Activated naive CD4-positive, alpha-beta T cell (primary cell): ENCODE measurements around the gene PLD5.
"Not testable (repeated sequence)": the region's sequence is repeated elsewhere in the genome, so short reads cannot be mapped to it uniquely, and the experiment has no call there.

Source experiments
- DNase-seq, 4 experiments: peaks; one replicate each; lab custom pipeline; 2025; lab: John Stamatoyannopoulos, UW

PLD5 gene

DNA sequence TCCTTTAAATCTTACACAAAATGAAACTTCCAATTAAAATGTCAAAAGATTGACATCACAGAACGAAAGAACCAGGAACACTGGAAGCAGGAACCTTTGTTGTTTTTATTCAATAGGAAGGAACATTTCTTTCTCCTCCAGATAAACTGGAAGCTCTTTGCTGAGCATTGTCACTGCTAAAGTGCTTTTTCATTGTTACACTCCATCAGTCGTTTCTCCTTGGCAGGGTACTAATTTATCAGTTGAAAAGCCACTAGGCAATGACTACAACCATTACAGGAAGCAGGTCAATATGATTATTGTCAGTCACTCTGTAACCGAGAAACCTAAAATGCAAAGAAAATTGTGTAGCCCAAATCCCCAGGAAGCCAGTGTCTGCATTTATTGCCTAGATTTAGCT lies 362.4 kb downstream of the PLD5 start:
- no peak for DNase-seq

- no peak for DNase-seq
Observed at GRCh38 chr1:242147096-242147976, 377.2 kb downstream of the PLD5 start.

DNA sequence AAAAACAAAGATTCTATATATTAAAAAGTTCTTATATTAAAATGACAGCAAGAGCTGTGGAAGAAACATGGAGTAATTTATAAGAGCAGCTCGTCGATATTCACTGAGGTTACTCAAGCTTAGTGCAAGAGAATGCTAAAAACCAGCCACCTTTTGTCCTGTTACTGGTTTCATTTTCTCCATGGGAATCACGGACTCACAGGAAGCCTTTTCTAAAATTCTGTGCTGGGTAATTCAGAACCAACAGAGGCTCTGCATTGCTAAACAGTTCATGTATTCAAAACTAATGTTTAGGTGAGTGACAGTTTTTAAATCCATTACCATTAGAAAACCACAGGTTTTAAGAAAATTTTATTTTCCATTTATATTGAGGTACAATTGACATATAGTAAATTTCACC lies 377.8 kb downstream of the PLD5 start:
- no peak for DNase-seq

- no peak for DNase-seq
Observed at GRCh38 chr1:242140836-242141235, 383.7 kb downstream of the PLD5 start.

DNA sequence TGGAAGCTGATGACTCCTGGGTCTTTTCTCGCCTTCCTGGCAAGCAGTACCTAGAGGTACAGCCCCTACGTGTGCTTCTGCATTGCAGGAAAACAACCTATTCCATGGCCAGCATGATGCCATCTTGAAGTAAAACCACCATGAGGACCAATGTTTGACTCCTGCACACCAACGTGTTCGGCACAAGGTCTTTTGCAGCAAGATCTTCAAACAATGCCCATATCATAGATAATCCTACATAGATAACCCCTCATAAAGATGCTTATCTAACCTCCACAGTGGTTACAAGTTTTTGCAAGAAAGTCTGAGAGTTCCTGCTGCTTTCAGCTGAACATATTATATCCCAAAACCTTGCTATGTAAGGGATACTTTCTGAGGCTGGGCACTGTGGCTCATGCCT lies 384.5 kb downstream of the PLD5 start:
- no peak for DNase-seq

GRCh38 chr1:242139442-242139841 lies 385.1 kb downstream of the PLD5 start:
- DNase-seq, result no peak

- DNase-seq, result no peak
Observed at GRCh38 chr1:242133796-242134195, 390.7 kb downstream of the PLD5 start.

- no peak for DNase-seq
Observed at GRCh38 chr1:242133351-242133750, 391.1 kb downstream of the PLD5 start.

- DNase-seq, result no peak
Observed at GRCh38 chr1:242132121-242132817, 392.2 kb downstream of the PLD5 start.

DNA sequence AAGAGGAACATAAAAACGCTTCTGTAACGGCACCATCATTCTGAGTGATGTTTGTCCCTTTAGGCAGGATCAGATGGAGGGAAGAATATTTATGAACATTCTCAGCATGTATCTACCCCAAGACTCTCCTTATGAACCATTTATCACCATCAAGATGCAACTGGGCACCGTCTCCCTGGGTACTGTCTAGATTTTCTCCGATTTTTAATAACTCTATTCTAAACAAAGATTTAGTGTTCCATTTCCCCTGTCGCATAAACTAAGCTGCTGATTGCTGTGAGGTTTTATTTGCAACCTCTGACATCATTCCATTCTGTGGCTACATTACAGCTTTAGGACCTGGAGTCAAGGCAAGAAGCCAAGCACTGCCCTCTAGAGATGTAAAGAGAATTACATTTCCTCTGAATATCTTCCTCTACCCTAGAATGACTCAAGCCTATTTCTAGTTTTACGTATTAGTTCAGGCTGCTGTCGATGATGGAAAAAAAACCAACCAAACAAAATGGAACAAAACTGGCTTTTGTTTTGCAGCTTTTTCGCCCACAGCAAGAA lies 395.5 kb downstream of the PLD5 start:
- DNase-seq, result no peak

DNA sequence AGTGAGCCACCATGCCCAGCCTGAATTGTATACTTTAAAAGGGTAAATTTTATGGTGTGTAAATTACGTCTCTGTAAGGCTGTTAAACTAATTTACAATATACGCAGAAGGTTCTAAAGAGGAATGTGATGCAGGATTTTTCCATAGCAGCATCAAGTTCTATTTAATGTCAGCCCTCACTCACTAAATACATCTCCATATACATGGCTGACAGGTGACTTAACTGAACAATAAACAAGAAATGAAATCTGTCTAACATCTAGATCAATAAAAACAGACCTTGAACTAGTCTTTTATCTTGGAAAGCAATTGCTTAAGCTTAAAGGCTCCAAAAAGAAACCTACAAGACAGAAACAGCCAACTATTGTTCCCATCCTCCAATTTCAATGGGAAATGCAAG lies 404.1 kb downstream of the PLD5 start:
- no peak for DNase-seq

DNA sequence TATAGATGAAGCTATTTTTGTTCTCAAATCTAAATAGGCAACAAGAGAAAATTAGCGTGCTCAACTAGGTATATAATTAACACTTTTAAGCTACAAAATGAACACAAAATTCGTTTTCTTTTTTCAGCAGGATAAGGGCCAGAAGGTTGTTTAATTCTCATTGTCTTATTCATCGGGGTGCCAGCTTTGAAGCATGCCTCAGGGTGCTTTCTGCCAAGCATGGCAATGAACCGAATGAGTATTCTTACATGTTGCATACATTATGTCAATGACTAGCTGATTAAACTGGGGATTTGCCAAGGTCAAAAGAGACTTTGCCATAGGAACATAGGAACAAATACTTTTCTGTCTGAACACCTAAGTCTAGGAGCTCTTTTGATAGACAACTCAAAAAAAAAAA lies 423.6 kb downstream of the PLD5 start:
- DNase-seq, result no peak

GRCh38 chr1:242097283-242097682 lies 427.2 kb downstream of the PLD5 start:
- DNase-seq, result not testable (repeated sequence)

DNA sequence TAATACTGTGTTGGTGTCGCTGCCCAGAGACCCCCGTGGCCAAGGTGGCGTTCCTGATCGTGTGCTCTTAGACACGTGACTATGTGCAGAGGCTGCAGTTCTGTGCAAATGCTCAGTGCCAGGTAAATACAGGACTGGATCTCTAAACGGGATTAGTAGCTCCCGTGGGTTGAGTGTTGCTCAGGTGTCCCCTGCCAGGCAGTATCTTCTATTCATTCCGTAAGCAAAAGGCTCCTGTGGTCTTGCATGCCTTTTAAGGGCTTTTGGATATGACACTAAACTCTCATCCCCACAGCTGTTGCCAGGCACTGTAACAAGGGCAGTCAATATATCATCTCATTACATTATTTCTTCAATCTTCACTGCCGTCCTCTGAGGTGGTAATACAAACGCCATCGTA lies 431.4 kb downstream of the PLD5 start:
- no peak for DNase-seq

DNA sequence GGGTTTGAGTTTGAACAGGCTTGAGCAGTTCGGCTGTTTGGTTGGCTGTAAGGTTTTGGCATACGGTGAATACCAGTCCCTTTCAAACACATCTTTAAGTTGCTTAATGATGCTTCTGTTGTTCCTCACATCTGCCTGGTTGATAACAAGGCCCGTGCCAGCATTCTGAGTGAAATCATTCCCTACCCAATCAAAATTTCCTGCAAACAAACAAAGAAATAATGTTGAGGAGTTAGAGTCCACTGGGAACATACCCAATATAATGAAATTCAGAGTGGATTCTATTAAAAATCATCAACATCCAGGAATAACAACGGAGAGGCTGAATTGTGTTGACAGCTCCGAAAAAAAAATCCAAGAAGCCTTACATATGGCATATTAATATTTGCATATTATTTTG lies 434.6 kb downstream of the PLD5 start:
- DNase-seq, result no peak

DNA sequence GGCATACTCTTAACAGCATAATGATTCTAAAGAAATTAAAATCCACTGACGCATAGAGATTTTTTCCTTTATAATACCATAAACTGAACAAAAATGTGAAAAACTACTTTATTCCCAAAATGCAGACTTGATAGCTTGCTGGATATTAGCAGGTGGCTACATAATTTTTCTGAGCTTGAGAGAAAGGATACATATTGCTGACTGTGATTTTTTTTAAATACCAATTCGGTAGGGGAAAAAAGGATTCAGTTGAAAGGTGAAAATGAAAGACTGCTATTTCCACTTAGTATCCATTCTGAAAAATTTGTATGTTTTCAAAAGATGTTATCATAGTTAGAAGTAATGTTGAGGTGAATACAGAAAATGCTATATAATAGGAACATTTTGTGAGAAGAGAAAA lies 435.6 kb downstream of the PLD5 start:
- DNase-seq, result no peak

DNA sequence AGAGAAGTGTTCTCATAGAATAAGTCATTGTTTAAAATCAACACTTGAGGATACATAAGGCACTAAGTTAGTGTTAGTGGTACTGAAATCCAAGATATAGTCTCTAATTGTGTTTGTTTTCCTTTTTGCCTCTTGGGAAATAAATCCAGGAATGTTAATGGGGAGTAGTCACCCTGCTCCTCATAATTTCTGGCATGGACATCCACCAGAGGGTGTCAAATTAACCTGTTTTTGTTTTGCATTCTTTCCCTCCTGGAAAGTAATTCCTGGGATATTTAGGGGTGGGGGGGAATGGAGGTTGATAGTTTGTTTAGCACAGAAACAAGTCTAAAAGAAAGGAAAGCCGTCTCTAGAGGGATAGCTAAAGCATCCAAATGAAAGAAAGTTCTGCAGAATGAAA lies 437.8 kb downstream of the PLD5 start:
- no peak for DNase-seq

DNA sequence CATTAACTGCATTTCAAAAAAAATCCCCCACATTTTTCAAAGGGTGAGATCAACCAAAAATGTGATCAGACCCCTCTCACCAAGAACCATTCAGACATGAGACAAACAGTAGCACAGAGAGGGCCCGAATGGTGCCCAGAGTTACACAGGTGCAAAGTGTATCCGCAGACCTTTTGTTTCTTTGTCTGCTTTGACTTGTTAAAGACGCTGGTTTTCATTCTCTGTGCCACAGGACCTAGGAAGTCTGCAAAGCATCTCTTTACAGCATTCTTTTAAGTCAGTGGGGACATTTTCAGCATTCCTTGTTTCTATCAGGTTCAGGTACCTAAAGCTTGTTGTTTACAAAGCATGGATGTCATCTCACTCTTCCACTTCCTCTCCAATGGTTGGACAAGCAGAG lies 438.4 kb downstream of the PLD5 start:
- no peak for DNase-seq

GRCh38 chr1:242083742-242084141 lies 440.8 kb downstream of the PLD5 start:
- no peak for DNase-seq

GRCh38 chr1:242081446-242081845 lies 443.1 kb downstream of the PLD5 start:
- DNase-seq, result no peak

DNA sequence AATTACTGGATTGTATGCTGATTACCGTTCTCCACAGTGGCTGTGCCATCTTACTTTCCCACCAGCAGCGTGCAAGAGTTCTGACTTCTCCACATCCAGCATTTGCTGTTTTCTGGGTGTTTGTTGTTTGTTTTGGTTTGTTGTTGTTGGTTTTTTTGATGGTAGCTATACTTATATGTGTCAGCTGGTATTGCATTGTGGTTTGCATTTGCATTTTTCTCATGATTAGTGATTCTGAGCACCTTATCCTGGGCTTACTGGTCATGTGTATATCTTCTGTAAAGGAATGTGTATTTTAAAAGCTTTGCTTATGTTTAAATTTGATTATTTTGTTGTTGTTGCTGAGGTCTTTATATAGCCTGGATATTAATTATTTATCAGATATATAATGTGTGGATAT lies 458.7 kb downstream of the PLD5 start:
- no peak for DNase-seq

GRCh38 chr1:242062271-242062670 lies 462.2 kb downstream of the PLD5 start:
- DNase-seq, result no peak

DNA sequence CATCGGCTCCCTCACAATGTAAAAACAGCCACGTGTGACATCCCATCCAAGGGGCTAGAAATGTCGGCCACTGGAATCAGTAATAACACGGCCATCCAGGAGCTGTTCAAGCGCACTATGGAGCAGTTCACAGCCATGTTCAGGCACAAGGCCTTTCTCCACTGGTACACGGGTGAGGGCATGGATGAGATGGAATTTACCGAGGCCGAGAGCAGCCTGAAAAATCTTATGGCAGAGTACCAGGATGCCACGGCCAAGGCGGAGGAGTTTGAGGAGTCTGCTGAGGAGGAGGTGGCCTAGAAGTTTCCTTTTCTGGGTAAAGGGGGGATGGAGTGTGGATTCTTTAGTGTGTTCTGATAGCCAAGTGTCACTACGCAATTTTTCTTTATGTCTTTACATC lies 464.5 kb downstream of the PLD5 start:
- no peak for DNase-seq
